SH-SY5Y (cell line): ENCODE data around the gene RBFOX1.

ENCODE experiments used
- GATA2 ChIP-seq: IDR thresholded peaks from 2 replicates; pipeline ENCODE4 v1.6.1; 2011; ENCODE audit warnings: mild to moderate bottlenecking, low read depth, low read length
- GATA3 ChIP-seq: IDR thresholded peaks from 2 replicates; pipeline ENCODE4 v1.6.1; 2011; ENCODE audit warnings: low read depth, mild to moderate bottlenecking, low read length, moderate library complexity

- TF ChIP-seq GATA3 (no peak), GATA2 (no peak)
Observed at GRCh38 chr16:7736138-7736665, 403.6 kb downstream of the RBFOX1 start.
